Spleen (tissue), 7 donors: ENCODE results near the gene MRPL55.

ENCODE experiments used
- CTCF ChIP-seq, 11 experiments: fragments of 200-600 bp in 7 of 11; fragments of 450-650 bp in 4 of 11; sonication (generic) in 4 of 11; IDR thresholded peaks in 8 of 11; conservative IDR thresholded peaks in 3 of 11; 1 replicate in 7 of 11; 2 replicates in 4 of 11; pipeline versions ENCODE4 v1.4.0 to v1.8.0; 2016 to 2021; ENCODE audit warnings: antibody characterized with exemption in 11 of 11, inconsistent platforms in 4 of 11, mild to moderate bottlenecking in 1 of 11
- POLR2A ChIP-seq, 3 donors: fragments of 450-650 bp; IDR thresholded peaks; one replicate each; pipeline ENCODE4 v1.5.1; 2017; ENCODE audit warnings: antibody characterized with exemption in 3 of 3, mild to moderate bottlenecking in 1 of 3
- POLR2AphosphoS5 ChIP-seq, 3 donors: sonication (generic); formaldehyde crosslinking; IDR thresholded peaks; one replicate each; pipeline ENCODE4 v1.5.1; 2017; ENCODE audit warnings: antibody characterized with exemption in 3 of 3
- donor health status: DM: no; HTN: no; CAD: no; lungs with moderate emphysema.
- donor health status: DM: no; HTN: no; CAD: no.
- donor health status: DM: no; HTN: no; CAD: no.

- TF ChIP-seq CTCF (IDR thresholded peaks at IDR 0.05 in 8 of 11, conservative IDR thresholded peaks at IDR 0.05 in 3 of 11) (no peak), POLR2A (IDR thresholded peaks at IDR 0.05) (no peak), POLR2AphosphoS5 (IDR thresholded peaks at IDR 0.05) (no peak)
Observed at GRCh38 chr1:228136901-228137300, 27.8 kb upstream of the MRPL55 start.
